Activated CD4-positive, alpha-beta T cell treated with anti-CD3 and anti-CD28 coated beads for 1 hour (primary cell): ENCODE data around the gene TRAF2.

Experiments used
- DNase-seq: peaks from one replicate; pipeline ENCODE4 v3.0.0-alpha.2; 2020

TRAF2 gene

GRCh38 chr9:136952876-136953770, 66.8 kb downstream of the TRAF2 start:
- no peak for DNase-seq

DNA sequence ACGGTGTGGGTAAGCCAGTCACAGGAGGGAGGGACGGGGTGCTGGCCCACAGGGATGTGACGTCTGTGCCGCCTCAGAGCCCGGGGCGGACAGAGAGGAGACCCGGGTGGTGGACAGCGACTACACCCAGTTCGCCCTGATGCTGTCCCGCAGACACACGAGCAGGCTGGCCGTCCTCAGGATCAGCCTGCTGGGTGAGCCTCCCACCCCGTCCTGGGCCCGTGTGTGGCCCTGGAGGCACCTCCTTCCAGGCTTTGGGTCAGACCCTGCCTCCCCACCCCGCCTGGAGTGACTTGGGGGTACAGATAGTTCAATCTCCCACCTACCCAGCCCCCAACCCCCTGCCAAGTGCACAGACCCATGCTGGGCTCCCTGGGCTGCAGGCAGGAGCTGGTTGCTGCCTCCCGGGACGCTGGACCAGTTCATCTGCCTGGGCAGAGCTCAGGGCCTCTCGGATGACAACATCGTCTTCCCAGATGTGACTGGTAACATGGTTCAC, 67.5 kb downstream of the TRAF2 start:
- DNase-seq: no peak

- DNase-seq: no peak
Measured at GRCh38 chr9:136954270-136955083, 68.2 kb downstream of the TRAF2 start.

DNA sequence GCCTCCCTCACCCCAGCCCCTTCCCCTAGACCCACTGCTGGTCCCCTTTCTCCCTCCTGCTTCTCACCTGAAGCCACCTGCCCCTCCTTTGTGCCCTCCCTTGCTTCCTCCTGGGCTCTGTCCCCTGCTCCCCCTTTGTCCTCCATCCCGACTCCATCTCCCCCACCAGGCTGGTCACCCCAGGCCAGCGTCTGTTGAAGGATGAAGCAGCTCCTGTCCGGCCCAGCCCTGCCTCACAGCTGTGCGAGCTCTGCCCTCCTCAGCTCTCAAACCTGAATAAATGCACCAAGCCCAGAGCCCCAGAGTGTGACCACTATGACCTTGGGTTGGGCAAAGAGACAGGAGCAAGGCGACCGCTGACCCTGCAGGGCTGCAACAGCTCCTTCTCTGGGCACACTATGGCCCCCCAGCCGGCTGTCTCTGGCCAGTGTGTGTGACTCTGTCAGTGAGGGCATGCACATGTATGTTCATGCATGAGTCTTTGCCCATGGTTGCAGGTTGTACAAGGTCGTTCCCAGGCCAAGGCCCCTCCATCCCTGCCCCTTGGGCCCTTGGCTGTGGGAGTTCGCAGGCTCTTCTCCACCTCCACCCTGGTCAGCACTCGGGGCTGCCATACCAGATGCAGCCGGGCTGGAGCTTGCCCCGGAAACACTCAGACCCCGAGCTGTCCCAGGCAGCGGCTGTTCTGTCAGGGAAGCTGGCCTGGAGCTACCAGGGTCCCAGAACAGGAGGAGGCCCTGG, 69.1 kb downstream of the TRAF2 start:
- no peak for DNase-seq

DNA sequence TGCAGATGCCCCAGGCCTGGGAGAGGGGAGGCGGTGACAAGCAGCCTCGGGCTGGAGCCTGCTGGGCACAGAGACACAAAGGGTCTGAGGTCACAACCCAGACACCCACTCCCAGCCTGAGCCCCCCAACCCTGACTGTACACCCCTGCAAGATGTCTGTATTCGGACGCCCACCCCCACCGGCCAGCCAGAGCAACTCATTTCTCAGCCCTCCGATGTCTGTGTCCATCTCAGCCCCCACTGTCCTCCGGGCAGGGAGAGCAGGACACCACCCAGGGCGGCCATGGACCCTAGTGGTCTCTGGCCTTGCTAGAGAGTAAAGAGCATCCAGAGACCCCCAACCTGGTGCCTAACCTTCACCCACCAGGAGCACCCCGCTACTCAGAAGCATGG, 69.6 kb downstream of the TRAF2 start:
- DNase-seq: no peak

- no peak for DNase-seq
Measured at GRCh38 chr9:136956604-136957003, 70.3 kb downstream of the TRAF2 start.

DNA sequence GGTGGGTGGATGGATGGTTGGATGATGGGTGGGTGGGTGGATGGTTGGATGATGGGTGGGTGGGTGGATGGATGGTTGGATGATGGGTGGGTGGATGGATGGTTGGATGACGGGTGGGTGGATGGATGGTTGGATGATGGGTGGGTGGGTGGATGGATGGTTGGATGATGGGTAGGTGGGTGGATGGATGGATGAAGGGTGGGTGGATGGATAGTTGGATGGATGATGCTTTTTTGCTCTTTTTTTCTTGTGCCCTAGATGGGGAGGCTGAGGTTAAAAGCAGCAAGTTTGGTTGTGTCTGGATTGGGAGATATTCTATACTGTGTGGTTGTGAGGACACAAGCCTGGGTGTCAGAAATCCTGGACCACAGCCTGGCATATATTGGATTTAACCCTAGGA, 71.1 kb downstream of the TRAF2 start:
- DNase-seq: no peak

- no peak for DNase-seq
Measured at GRCh38 chr9:136957901-136958300, 71.6 kb downstream of the TRAF2 start.

DNA sequence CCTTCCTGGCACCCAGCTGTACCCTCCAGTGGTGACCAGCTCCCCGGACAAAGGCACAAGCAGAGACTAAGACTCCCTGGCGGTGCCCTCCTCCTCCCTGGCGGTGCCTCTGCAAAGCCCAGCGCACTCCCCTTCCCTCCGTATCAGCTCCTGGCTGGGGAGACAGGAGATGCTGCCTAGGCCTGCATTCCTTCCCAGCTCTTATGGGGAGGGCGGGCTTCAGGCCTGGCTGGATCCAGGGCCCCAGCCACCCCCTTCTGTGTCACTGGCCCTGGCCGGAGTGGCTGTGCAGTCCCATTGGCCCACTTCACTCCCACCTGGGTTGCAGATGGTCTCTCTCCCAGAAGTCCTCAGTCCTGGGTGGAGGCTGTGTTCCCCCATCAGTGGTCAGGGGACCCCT, 72.2 kb downstream of the TRAF2 start:
- DNase-seq: no peak

GRCh38 chr9:136958898-136959850, 72.9 kb downstream of the TRAF2 start:
- DNase-seq: no peak

DNA sequence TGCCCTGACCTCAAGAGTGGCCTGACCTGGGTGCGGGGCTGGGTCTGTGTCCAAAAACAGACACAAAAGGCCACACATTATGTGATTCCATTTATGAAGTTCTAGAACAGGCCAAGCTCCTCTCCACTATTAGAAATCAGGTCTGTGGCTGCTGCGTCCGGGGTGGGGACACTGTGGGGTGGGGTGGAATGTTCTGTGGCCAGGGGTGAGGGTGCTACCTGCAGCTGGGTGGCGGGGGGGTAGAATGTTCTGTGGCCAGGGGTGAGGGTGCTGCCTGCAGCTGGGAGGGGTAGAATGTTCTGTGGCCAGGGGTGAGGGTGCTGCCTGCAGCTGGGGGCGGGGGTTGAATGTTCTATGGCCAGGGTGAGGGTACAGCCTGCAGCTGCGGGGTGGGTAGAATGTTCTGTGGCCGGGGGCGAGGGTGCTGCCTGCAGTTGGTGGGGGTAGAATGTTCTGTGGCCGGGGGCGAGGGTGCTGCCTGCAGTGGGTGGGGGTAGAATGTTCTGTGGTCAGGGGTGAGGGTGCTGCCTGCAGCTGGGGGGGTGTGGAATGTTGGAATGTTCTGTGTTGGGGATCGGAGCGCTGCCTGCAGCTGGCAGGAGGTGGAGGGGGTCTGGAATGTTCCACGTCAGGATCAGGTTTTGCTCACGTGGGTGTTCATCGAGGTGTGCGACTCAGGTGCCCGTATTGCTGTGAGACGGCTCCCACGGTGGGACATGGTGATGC, 74.1 kb downstream of the TRAF2 start:
- DNase-seq: no peak

DNA sequence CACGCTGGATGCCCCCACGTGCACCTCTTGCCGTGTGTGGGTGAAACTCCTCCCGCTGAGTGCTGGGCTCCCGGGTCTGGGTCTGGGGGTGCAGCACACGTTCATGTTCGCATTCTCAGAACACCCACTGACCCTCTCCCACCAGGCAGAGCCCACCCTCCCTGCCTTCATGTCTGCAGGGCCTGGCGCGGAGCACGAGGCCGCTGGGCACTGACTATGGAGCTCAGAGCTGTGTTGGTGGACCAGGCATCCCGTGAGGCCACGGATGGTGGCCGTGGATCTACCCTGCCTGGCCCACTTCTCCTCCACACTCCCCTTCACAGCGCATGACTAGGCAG, 74.6 kb downstream of the TRAF2 start:
- no peak for DNase-seq

GRCh38 chr9:136961279-136962065, 75.2 kb downstream of the TRAF2 start:
- DNase-seq: no peak

DNA sequence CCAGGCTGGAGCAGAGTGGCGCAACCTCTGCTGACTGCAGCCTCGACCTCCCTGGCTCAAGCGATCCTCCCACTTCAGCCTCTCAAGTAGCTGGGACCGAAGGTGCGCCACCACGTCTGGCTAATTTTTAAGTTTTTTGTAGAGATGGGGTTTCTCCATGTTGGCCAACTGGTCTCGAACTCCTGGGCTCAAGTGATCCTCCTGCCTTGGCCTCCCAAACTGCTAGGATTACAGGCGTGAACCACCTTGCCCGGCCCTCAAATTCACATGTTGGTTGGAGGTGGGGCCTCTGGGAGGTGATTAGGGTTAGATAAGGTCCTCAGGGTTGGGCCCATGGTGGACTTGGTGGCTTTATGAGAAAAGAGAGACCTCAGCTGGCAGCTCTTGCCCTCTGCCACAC, 75.8 kb downstream of the TRAF2 start:
- DNase-seq: no peak

- DNase-seq: no peak
Measured at GRCh38 chr9:136962701-136963248, 76.5 kb downstream of the TRAF2 start.

GRCh38 chr9:136963341-136963740, 77.0 kb downstream of the TRAF2 start:
- DNase-seq: no peak

GRCh38 chr9:136963751-136964150, 77.4 kb downstream of the TRAF2 start:
- no peak for DNase-seq

DNA sequence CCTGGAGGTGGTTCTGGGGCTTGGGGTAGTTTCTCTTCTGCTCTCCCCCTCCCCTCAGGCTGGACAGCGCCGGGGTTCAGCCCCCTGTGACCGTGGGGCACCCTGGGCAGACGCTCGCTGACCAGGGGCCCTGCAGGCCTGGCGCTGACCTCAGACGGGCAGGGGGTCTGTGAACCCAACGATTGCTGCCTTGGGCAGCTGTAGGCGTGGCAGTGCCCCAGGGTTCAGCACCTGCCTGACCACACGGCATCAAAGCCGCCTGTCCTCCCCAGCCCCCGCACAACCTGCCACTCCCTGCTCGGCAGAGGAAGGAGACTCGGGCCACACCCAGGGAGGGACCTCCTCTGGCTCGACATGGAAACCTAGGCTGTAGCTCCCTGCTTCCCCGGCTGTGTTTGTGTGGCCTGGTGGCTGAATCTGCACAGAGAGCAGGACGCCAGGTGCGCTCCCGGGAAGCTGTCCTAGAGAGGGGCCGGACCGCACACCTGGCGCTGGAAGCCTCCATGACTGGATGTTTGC, 77.9 kb downstream of the TRAF2 start:
- no peak for DNase-seq

GRCh38 chr9:136964833-136965422, 78.6 kb downstream of the TRAF2 start:
- DNase-seq: no peak
